ENCODE data around the gene FBXW10B.
"Not testable (repeated sequence)": the region's sequence is repeated elsewhere in the genome, so short reads cannot be mapped to it uniquely, and the experiment has no call there.

The FBXW10B gene

DNA sequence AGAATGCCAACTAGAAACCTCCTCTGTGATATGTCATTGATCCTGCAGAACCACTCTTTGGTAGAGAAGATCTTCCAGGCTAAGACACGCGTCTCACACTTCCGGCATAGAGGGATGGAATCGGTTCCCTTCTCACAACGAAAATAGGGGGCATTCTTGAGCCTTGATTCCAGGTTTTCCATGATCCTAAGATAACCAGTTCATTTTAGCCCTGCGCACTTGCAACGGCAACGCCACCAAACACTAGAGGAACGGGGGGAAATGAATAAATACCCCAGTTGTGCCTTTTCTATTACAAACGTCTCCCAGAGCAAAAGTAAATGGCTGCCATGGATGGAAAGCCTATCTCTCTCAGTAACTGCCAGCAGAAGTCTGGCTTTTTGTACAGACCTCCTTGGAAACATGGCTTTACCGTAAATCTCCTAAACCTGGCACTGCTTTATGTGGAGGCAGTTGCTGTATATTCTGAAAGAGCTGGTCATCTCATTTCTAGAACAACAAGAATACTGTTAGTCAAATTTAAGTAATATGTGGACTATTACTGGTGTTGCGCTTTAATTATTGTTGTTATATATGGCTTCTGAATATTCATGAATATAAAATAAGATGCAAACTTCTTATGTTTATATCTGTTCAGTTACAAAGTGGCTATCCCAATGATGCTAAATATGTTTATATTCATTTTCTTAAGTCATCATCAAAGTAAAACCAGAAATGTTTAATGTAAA lies at the start of gene FBXW10B:
FBXW10B (minus strand) TSS at position 374 of the 728 bp plus-strand sequence; CDS start at position 182, 192 bp downstream.
- not testable (repeated sequence) for H3K4me3 ChIP-seq (ENCODE audit: low read length); DNase-seq (ENCODE audit: low read depth)

DNA sequence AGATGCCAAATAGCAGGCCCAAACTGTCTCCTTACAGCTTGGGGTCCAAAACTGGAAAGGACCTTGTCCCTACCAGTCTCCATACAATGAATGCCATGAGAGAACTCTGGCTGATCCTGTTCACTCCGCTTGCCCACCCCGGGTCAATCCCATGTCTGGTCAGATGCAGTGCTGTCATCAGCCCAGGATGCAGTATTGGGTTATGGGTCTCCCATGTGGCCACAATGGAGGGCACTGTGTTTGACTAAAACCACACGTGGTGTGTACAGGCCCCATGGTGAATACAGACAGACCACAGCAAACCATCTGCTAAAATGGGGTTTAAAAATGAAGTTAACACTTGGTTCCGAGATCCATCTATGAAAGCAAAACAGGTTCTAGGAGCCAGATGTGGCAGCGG lies 44.2 kb upstream of the FBXW10B start:
- TF ChIP-seq, protein P1, sequence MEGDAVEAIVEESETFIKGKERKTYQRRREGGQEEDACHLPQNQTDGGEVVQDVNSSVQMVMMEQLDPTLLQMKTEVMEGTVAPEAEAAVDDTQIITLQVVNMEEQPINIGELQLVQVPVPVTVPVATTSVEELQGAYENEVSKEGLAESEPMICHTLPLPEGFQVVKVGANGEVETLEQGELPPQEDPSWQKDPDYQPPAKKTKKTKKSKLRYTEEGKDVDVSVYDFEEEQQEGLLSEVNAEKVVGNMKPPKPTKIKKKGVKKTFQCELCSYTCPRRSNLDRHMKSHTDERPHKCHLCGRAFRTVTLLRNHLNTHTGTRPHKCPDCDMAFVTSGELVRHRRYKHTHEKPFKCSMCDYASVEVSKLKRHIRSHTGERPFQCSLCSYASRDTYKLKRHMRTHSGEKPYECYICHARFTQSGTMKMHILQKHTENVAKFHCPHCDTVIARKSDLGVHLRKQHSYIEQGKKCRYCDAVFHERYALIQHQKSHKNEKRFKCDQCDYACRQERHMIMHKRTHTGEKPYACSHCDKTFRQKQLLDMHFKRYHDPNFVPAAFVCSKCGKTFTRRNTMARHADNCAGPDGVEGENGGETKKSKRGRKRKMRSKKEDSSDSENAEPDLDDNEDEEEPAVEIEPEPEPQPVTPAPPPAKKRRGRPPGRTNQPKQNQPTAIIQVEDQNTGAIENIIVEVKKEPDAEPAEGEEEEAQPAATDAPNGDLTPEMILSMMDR (conservative IDR thresholded peaks at IDR 0.05; ENCODE audit: low read length), result no peak
- no peak overlapping the region for H3K4me3 ChIP-seq (ENCODE audit: low read length)
- DNase-seq (ENCODE audit: low read depth), result no peak

DNA sequence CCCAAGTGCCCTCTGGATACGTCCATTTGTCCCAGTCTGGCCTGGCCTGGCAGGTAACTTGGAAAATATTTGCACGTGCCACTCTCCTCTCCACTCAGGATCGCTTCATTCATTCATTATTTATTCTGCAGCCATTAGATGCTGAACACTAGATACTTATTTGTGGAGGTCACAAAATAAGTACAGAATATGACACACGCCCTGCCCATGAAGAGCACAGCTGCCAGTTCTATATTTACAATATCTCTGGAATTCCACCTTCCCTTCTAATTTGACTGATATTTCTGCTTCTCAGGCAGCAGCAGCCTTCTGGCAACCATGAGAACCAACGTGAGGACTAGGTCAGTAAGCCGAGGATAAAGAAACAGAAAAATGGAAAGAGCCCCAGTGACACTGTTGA lies 43.7 kb upstream of the FBXW10B start:
- DNase-seq (ENCODE audit: low read depth), result no peak
- H3K4me3 ChIP-seq (ENCODE audit: low read length), result no peak overlapping the region
- TF ChIP-seq, protein P1 (conservative IDR thresholded peaks at IDR 0.05; ENCODE audit: low read length), result no peak

- TF ChIP-seq, protein P1 (conservative IDR thresholded peaks at IDR 0.05; ENCODE audit: low read length), result no peak
- no peak for DNase-seq (ENCODE audit: low read depth)
- H3K4me3 ChIP-seq (ENCODE audit: low read length), result no peak overlapping the region
Observed at GRCh38 chr17:15662681-15663080, 43.2 kb upstream of the FBXW10B start.

GRCh38 chr17:15660077-15660476 lies 40.6 kb upstream of the FBXW10B start:
- DNase-seq (ENCODE audit: low read depth), result no peak
- TF ChIP-seq, protein P1 (conservative IDR thresholded peaks at IDR 0.05; ENCODE audit: low read length), result no peak
- no peak overlapping the region for H3K4me3 ChIP-seq (ENCODE audit: low read length)

DNA sequence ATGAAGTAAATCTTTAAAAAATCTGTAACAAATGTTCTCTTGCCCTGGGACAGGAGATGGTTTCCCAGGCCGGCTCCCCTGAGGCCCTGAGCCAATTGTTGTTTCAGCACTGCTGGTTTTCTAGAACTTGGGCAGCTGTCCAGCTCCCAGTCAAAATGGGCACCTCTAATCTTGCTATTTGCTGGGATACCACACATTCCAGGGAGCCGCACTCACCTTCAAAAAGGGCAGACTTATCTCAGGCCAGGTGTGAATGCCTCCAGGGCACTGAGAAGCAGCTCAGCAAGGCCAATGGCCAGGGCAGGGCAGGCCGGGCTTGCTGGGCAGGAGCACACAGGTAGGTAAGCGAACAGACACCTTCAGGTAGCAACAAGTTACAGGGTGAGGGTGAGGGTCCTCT lies 40.2 kb upstream of the FBXW10B start:
- no peak overlapping the region for H3K4me3 ChIP-seq (ENCODE audit: low read length)
- no peak for DNase-seq (ENCODE audit: low read depth)
- TF ChIP-seq, protein P1 (conservative IDR thresholded peaks at IDR 0.05; ENCODE audit: low read length), result no peak

- H3K4me3 ChIP-seq (ENCODE audit: low read length), result no peak overlapping the region
- TF ChIP-seq, protein P1 (conservative IDR thresholded peaks at IDR 0.05; ENCODE audit: low read length), result no peak
- DNase-seq (ENCODE audit: low read depth), result no peak
Observed at GRCh38 chr17:15659236-15659635, 39.7 kb upstream of the FBXW10B start.

All from AG10803 (cell line).